Bone marrow (tissue), 2 donors: ENCODE data around the gene PRAMEF5.
"Not testable (repeated sequence)": the region's sequence is repeated elsewhere in the genome, so short reads cannot be mapped to it uniquely, and the experiment has no call there.

Experiments used
- DNase-seq, 2 donors: peaks; one replicate each; lab custom pipeline; 2025; lab: John Stamatoyannopoulos, UW

Gene PRAMEF5

DNA sequence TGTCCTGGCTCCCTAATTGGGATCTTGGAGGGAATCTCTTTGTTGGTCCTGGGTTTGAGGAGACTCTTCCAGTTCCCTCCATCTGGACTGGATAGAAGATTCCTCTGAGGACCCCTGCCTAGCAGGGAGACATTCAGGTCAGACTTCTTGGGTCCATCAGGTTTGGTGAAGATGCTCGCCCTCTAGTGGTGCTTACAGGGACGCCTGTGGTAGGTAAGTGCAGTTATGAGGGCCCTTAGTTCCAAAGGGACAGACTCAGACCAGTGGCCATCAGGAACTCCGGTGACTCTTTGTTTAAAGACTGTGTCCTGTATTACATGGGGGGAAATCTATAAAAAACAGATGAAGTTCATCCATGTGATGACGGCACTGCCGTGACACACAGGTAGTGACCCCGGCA lies 23.0 kb downstream of the PRAMEF5 start:
- DNase-seq, result not testable (repeated sequence)

DNA sequence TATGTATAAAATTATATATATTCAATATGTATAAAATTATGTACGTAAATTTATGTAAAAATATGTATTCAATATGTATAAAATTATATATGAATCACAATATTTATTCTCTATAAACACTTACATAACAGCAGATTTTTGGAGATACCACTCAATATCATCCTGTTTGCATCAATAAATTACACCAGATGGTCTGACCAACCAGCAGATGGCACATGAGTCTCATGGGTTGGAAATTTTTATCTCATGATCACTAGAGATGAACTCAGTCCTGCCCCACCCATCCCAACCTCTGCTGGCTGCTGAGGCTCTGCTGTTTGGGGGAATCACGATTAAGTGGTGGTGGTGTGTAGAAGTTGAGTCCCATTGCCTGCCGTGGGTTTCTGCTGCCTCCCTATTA lies 25.6 kb downstream of the PRAMEF5 start:
- not testable (repeated sequence) for DNase-seq

DNA sequence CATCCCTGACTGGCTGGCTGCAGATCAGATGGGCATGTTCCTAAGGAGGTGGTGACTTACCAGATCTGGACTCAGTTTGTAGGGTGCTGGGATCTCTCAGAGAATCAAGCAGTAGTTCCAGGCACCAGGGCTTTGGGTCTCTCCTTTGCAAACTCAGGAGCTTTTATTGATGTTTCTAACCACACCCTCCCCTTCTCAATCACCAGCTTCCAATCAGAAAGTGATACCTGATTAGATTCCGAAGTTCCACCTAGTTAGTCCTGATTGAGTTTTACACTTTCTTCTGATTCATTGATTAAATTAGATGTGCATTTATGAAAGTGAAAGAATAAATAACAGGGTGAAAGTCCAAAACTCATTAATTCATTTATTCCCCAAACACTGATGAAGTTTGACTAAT lies 31.0 kb downstream of the PRAMEF5 start, which contains the start of gene PRAMEF8:
PRAMEF8 (minus strand) TSS at position 101 of the 400 bp plus-strand sequence. CDS start 1,046 bp downstream, outside the sequence.
- DNase-seq, result not testable (repeated sequence)

DNA sequence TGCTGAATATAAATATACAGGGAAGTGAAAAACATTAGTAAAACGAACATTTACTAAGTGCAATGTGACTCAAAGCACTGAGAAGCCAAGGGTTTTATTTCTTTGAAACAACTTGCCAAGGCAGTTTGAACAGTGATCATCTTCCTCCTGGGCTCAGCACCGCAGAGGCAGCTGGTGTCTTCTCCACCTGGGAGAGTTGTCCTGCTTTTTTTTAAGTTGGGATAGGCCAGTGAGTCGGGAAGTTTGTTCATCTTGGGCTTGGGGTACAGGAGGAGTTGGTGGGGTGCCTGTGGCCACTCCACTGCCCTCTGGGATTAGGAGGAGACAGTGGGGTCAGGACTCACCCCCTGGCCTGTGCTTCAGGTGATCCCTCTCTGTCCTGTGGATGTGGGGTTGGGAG lies 35.0 kb downstream of the PRAMEF5 start:
- not testable (repeated sequence) for DNase-seq

DNA sequence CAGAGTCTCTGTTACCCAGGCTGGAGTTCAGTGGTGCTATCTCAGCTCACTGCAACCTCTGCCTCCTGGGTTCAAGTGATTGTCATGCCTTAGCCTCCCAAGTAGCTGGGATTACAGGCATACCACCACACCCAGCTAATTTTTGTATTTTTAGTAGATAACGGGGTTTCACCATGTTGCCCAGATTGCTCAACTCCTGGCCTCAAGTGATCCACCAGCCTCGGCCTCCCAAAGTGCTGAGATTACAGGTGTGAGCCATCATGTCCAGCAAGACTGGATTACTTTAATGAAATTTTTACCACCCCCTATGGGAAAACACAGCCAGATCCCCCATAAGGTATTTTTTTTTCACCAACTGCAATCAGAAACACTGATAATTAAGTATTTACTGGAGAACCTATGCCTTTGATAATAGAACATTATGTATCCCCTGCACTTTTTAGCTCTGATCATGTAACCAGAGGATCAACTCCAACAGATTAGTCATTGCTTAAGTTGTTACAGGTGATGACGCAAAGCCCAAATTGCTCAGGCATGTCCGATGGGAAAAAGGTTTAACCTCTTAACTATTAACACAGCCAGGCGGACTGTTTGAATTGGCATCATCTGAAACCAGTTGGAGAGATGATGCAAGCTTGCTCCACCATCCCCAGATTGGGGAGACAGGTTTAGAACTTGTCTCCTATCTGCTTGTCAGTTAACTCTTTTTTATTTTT lies 43.4 kb downstream of the PRAMEF5 start:
- DNase-seq, result not testable (repeated sequence)

DNA sequence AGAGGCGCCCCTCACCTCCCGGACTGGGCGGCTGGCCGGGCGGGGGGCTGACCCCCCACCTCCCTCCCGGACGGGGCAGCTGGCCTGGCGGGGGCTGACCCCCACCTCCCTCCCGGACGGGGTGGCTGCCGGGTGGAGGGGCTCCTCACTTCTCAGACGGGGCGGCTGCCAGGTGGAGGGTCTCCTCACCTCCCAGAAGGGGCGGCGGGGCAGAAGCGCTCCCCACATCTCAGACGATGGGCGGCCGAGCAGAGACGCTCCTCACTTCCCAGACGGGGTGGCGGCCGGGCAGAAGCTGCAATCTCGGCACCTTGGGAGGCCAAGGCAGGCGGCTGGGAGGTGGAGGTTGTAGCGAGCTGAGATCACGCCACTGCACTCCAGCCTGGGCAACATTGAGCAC lies 44.7 kb downstream of the PRAMEF5 start:
- not testable (repeated sequence) for DNase-seq

DNA sequence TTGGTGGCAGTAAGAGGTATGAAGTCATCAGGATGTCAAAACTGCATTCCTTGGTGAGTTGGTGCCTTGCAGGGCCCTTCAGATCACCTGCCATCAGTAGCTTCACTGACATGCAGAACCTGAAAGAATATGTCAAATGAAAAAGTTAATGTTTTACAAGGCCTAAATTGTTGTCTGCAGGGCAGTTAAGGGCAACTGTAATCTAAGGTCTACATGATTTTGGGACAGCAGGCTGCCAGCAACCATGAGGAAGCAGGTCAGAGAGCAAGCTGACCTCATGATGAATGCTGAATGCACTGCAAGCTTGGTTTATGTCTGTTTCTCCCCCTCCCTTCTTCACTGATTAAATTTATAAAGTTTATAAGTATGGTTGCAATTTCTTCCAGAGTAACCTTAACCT lies 48.2 kb downstream of the PRAMEF5 start:
- not testable (repeated sequence) for DNase-seq

DNA sequence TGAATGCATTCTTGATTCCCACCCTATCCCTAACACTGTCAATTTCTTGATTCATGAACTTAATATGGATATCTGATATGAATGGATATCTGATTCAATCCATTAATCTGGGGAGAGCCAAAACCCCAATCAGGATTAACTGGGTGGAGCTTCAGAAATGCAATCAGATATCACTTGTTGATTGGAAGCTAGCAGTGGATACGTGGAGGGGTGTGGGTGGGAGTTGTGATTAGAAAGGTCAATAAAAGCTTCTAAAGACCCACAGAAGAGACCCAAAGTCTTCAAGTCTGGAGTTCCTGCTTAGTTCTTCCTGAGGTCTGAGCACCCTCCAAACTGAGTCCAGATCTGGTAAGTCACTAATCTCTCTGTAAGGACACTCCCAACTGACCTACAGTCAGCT lies 49.2 kb downstream of the PRAMEF5 start, which contains the start of gene PRAMEF33:
PRAMEF33 (plus strand) TSS at position 301 of the 400 bp plus-strand sequence. CDS start 2,416 bp downstream, outside the sequence.
- DNase-seq, result not testable (repeated sequence)
